GM18909 (cell line): ENCODE data around the gene OR6Y1.

Experiments
- ATAC-seq: cut with Tn5 transposase; IDR thresholded peaks from one replicate; pipeline ENCODE4 v1.9.1; 2021; ENCODE audit warnings: mild to moderate bottlenecking; ENCODE audit not compliant: unreplicated experiment, poor library complexity

The OR6Y1 gene

GRCh38 chr1:158507511-158507910 is 46.7 kb downstream of the OR6Y1 start:
- no peak for ATAC-seq

- peak; percentile 45 for ATAC-seq
Measured at GRCh38 chr1:158506369-158506987, 47.7 kb downstream of the OR6Y1 start.

GRCh38 chr1:158496374-158496773 is 57.8 kb downstream of the OR6Y1 start:
- ATAC-seq, result no peak

GRCh38 chr1:158494796-158495195 is 59.4 kb downstream of the OR6Y1 start:
- no peak for ATAC-seq
